K562 (cell line): ENCODE measurements around the gene MTPN. TPM values are rescaled to one million over a fixed set of nuclear protein-coding genes. Genes with fewer than 3 reads are reported as not detected.

ENCODE experiments used
- CHD4 ChIP-seq: fragments of 200-600 bp; sonication (generic); IDR thresholded peaks from 3 replicates; pipeline ENCODE4 v1.6.1; 2012; ENCODE audit warnings: low read depth, mild to moderate bottlenecking, mixed read lengths, low read length, inconsistent platforms; ENCODE audit not compliant: insufficient read depth, insufficient replicate concordance, poor library complexity, severe bottlenecking
- EP300 ChIP-seq: IDR thresholded peaks from 2 replicates; pipeline ENCODE4 v1.6.1; 2012; ENCODE audit warnings: low read length, improper control_type of control experiment
- ERF ChIP-seq: fragments of 450-650 bp; formaldehyde crosslinking; IDR thresholded peaks from 2 replicates; pipeline ENCODE4 v1.4.0; 2020; ENCODE audit warnings: mild to moderate bottlenecking, mixed read lengths
- KLF16 ChIP-seq: IDR thresholded peaks from 2 replicates; pipeline ENCODE4 v1.6.1; 2016; ENCODE audit warnings: antibody characterized with exemption
- MTA1 ChIP-seq: fragments of 450-650 bp; IDR thresholded peaks from 2 replicates; pipeline ENCODE4 v1.6.1; 2017; ENCODE audit warnings: borderline replicate concordance
- NR2F6 ChIP-seq: fragments of 450-650 bp; formaldehyde crosslinking; IDR thresholded peaks from 2 replicates; pipeline ENCODE4 v1.4.0; 2020; ENCODE audit warnings: mild to moderate bottlenecking
- PML ChIP-seq: IDR thresholded peaks from 2 replicates; pipeline ENCODE4 v1.6.1; 2012; ENCODE audit warnings: low read length, inconsistent platforms
- POLR2AphosphoS2 ChIP-seq: IDR thresholded peaks from 2 replicates; pipeline ENCODE4 v1.6.1; 2012; ENCODE audit warnings: low read length, improper control_type of control experiment
- PRDM10 ChIP-seq: fragments of 450-650 bp; IDR thresholded peaks from 2 replicates; pipeline ENCODE4 v1.6.1; 2018; ENCODE audit not compliant: partially characterized antibody
- PTTG1 ChIP-seq: fragments of 450-650 bp; IDR thresholded peaks from 2 replicates; pipeline ENCODE4 v1.6.1; 2016; ENCODE audit warnings: low read depth, mild to moderate bottlenecking, missing genetic modification characterization, missing compliant biosample characterization
- RFX5 ChIP-seq: IDR thresholded peaks from 2 replicates; pipeline ENCODE4 v1.6.1; 2011; ENCODE audit warnings: low read depth, mild to moderate bottlenecking, improper control_type of control experiment, low read length
- SIN3A ChIP-seq, 2 experiments: fragments of 150-350 bp in 1 of 2; IDR thresholded peaks; 2 replicates each; pipeline ENCODE4 v1.6.1; 2011 to 2016; ENCODE audit warnings: borderline replicate concordance in 2 of 2, low read depth in 2 of 2, low read length in 2 of 2, mild to moderate bottlenecking in 2 of 2, moderate library complexity in 2 of 2; ENCODE audit not compliant: control insufficient read depth in 1 of 2
- TEAD1 ChIP-seq, 2 experiments: fragments of 450-650 bp in 1 of 2; sonication (generic) in 1 of 2; formaldehyde crosslinking; IDR thresholded peaks; 2 replicates each; pipeline versions ENCODE4 v1.4.0 to v1.8.0; 2020 to 2022; ENCODE audit warnings: mild to moderate bottlenecking in 2 of 2, missing genetic modification reagents in 1 of 2
- TEAD2 ChIP-seq: fragments of 450-650 bp; IDR thresholded peaks from 2 replicates; pipeline ENCODE4 v1.6.1; 2016; ENCODE audit warnings: missing genetic modification characterization, control low read depth, missing compliant biosample characterization
- TGIF2 ChIP-seq: sonication (generic); formaldehyde crosslinking; IDR thresholded peaks from 2 replicates; pipeline ENCODE4 v1.8.1; 2022; ENCODE audit warnings: mild to moderate bottlenecking, missing genetic modification reagents, moderate library complexity
- ZNF197 ChIP-seq: fragments of 200-800 bp; sonication (Bioruptor generic); IDR thresholded peaks from 2 replicates; pipeline ENCODE4 v1.6.1; 2016; ENCODE audit warnings: low read depth, missing genetic modification characterization, missing compliant biosample characterization
- ZNF280B ChIP-seq: fragments of 250-450 bp; sonication (Bioruptor Pico); IDR thresholded peaks from 2 replicates; pipeline ENCODE4 v1.5.1; 2021; ENCODE audit warnings: mild to moderate bottlenecking
- polyA plus RNA-seq, 8 experiments: library from polyadenylated mRNA; depleted of rRNA in 4 of 8; stranded (reverse) in 5 of 8; unstranded in 3 of 8; fragments of >200 nt; fragmentation: Nextera tagmentation in 2 of 8; fragmentation: Illumina TruSeq in 1 of 8; extraction: Ambion mirVana in 2 of 8; extraction: Trizol in 1 of 8; gene quantifications; 2 replicates each; pipeline versions ENCODE4 v1.2.1 to v1.2.3, GENCODE V29; 2011 to 2014; ENCODE audit warnings: inconsistent platforms in 1 of 8, missing spikeins in 1 of 8
- total RNA-seq, 7 experiments: library from RNA; depleted of rRNA in 6 of 7; stranded (reverse); fragments of >200 nt in 6 of 7; fragmentation: Illumina TruSeq in 2 of 7; extraction: Trizol in 2 of 7; gene quantifications; 2 replicates each; pipeline versions ENCODE4 v1.2.1 to v1.2.3, GENCODE V29; 2011 to 2021; ENCODE audit warnings: low replicate concordance in 1 of 7
- TF ChIP-seq, protein P1 (sequence below): fragments of 250-450 bp; sonication (Bioruptor Pico); IDR thresholded peaks from 2 replicates; pipeline ENCODE4 v1.5.0; 2021; ENCODE audit warnings: mild to moderate bottlenecking, borderline replicate concordance

Gene MTPN
- total and polyA plus RNA-seq, 9 of the 15 experiments (the other 6 are each of a cell fraction or from before 2014, with no cell fraction given): 68.5 to 261 (median 156) TPM

DNA sequence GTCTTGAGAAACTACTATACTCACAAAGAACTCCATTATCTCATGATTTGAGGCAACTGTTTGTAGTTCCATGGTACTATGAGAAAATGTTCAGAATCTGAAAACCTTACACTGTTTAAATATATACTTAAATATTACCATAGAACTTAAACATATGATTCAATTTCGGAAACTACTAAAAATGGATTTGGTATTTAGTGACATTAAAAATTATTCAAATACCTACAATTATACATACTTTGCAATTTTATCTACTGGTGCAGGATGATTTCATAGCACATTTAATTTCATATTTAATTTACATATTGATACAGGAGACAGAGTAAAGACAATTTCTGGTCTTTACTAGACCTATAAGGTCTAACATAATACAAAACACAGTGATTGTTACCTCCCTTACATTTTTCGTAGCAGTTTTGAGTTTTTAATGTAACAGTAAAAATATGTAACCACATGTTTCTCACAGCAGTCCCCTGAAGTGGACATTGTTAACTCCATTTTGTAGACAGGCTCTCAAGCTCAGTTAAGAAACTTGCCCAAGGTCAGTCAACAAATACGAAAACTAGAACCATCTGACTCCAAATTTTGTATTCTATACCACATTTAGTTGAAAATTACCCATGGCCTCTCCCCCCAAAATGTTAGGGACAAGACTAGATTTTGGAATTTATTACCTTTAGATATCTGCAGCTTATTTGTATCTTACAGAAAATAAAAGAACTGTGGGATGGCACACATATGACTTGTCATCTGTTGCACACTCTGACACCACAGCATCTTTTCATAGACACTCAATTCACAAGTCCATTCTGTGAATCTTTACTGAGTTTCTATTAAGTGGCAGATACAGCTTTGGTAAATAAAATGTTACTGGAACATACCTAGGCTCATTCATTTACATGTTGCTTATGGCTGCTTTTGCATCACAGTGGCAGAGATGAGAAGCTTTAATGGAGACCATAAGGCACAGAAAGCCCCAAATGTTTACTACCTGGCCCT, 36.8 kb downstream of the MTPN start (continued):
- TF ChIP-seq POLR2AphosphoS2: no peak
- TF ChIP-seq KLF16: no peak
- no peak for TF ChIP-seq NR2F6
- no peak for TF ChIP-seq TGIF2 (CRISPR knock-in tag)
- TF ChIP-seq MTA1: no peak
- TF ChIP-seq TEAD1 (CRISPR knock-in tag; IDR thresholded peaks at IDR 0.05): peak in 1 of 2 experiments; percentile 56; a peak in 1 of 4 replicates
- no peak for TF ChIP-seq ZNF197 (CRISPR knock-in tag)
- TF ChIP-seq, protein P1, sequence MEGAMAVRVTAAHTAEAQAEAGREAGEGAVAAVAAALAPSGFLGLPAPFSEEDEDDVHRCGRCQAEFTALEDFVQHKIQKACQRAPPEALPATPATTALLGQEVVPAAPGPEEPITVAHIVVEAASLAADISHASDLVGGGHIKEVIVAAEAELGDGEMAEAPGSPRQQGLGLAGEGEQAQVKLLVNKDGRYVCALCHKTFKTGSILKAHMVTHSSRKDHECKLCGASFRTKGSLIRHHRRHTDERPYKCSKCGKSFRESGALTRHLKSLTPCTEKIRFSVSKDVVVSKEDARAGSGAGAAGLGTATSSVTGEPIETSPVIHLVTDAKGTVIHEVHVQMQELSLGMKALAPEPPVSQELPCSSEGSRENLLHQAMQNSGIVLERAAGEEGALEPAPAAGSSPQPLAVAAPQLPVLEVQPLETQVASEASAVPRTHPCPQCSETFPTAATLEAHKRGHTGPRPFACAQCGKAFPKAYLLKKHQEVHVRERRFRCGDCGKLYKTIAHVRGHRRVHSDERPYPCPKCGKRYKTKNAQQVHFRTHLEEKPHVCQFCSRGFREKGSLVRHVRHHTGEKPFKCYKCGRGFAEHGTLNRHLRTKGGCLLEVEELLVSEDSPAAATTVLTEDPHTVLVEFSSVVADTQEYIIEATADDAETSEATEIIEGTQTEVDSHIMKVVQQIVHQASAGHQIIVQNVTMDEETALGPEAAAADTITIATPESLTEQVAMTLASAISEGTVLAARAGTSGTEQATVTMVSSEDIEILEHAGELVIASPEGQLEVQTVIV (CRISPR knock-in tag): no peak
- TF ChIP-seq EP300: no peak
- TF ChIP-seq RFX5: no peak
- no peak for TF ChIP-seq PRDM10
- no peak for TF ChIP-seq TEAD2
- no peak for TF ChIP-seq SIN3A (IDR thresholded peaks at IDR 0.05; ENCODE audit: borderline replicate concordance in 2 of 2, control insufficient read depth in 1 of 2, low read depth in 2 of 2, low read length in 2 of 2)
- no peak for TF ChIP-seq ZNF280B (CRISPR knock-in tag)
- TF ChIP-seq PTTG1: no peak; the same call in none of the 2 replicates
- TF ChIP-seq ERF (CRISPR knock-in tag): no peak
- TF ChIP-seq CHD4: no peak
- no peak for TF ChIP-seq PML
